Uterus (tissue), 4 donors: ENCODE measurements around the gene MRPL37. TPM values are rescaled to one million over a fixed set of nuclear protein-coding genes. Genes with fewer than 3 reads are reported as not detected.

Source experiments
- DNase-seq, 2 donors: peaks; one replicate each; pipeline ENCODE4 v3.0.0-alpha.2; 2019 to 2020
- H3K27ac ChIP-seq, 2 donors: fragments of 200-600 bp; sonication (generic); 1 replicate in 1 of 2; 2 replicates in 1 of 2; pipeline ENCODE4 v1.5.1; 2016 to 2018
- H3K27me3 ChIP-seq, 2 donors: fragments of 200-600 bp; sonication (generic); one replicate each; pipeline ENCODE4 v1.5.1; 2018 to 2019; ENCODE audit warnings: control low read depth in 1 of 2
- H3K36me3 ChIP-seq, 2 donors: fragments of 200-600 bp; sonication (generic); one replicate each; pipeline ENCODE4 v1.5.1; 2019; ENCODE audit warnings: control low read depth in 1 of 2
- H3K4me1 ChIP-seq, 2 donors: fragments of 200-600 bp; sonication (generic); one replicate each; pipeline ENCODE4 v1.5.1; 2018 to 2019; ENCODE audit warnings: control low read depth in 1 of 2
- H3K4me3 ChIP-seq, 2 donors: fragments of 200-600 bp; sonication (generic); 1 replicate in 1 of 2; 2 replicates in 1 of 2; pipeline ENCODE4 v1.5.1; 2018 to 2019; ENCODE audit warnings: mild to moderate bottlenecking in 1 of 2
- H3K9me3 ChIP-seq, 2 donors: fragments of 200-600 bp; sonication (generic); one replicate each; pipeline ENCODE4 v1.5.1; 2019; ENCODE audit warnings: control low read depth in 1 of 2
- CTCF ChIP-seq, 4 experiments: fragments of 200-600 bp in 2 of 4; fragments of 450-650 bp in 2 of 4; sonication (generic) in 2 of 4; IDR thresholded peaks; one replicate each; pipeline ENCODE4 v1.5.1; 2016 to 2019; ENCODE audit warnings: antibody characterized with exemption in 4 of 4, mild to moderate bottlenecking in 2 of 4, moderate library complexity in 1 of 4
- POLR2A ChIP-seq, 2 donors: fragments of 450-650 bp; IDR thresholded peaks; one replicate each; pipeline ENCODE4 v1.6.1; 2016; ENCODE audit warnings: antibody characterized with exemption in 2 of 2, mild to moderate bottlenecking in 1 of 2, moderate library complexity in 1 of 2
- intact Hi-C: fragments of 100-400 bp; cut with DNase I; formaldehyde crosslinking; loops from one replicate; pipeline ENCODE4 v1.15.1; 2023; ENCODE audit warnings: low total_unique reads
- total RNA-seq, 4 donors: library from RNA; depleted of rRNA in 3 of 4; stranded (reverse); fragments of >200 nt in 3 of 4; gene quantifications; one replicate each; pipeline versions ENCODE4 v1.1.0 to v1.2.4, GENCODE V29; 2014 to 2023
- donor health status: DM: yes; HTN: yes; CAD: no.

The MRPL37 gene
- total RNA-seq, 4 donors from 2014 or later: 4.4 to 52.9 (median 39.0) TPM

- DNase-seq: no peak
- H3K27me3 ChIP-seq: no peaks in the 10 kb centered on the region
- no peak overlapping the region for H3K4me3 ChIP-seq
- TF ChIP-seq POLR2A (IDR thresholded peaks at IDR 0.05): no peak
- no peak for TF ChIP-seq CTCF (IDR thresholded peaks at IDR 0.05)
- no peaks in the 10 kb centered on the region for H3K4me1 ChIP-seq
- intact Hi-C loops: no loop called here
- no peak overlapping the region for H3K27ac ChIP-seq
- no peaks in the 10 kb centered on the region for H3K36me3 ChIP-seq
- no peaks in the 10 kb centered on the region for H3K9me3 ChIP-seq
Measured at GRCh38 chr1:54172614-54173599, 27.1 kb upstream of the MRPL37 start.

- Histone ChIP-seq H3K9me3 (no peaks in the 10 kb centered on the region), H3K27ac (no peak overlapping the region), H3K36me3 (no peaks in the 10 kb centered on the region), H3K27me3 (no peaks in the 10 kb centered on the region), H3K4me1 (no peaks in the 10 kb centered on the region), H3K4me3 (no peak overlapping the region)
- intact Hi-C loops: no loop called here
- DNase-seq: no peak
- TF ChIP-seq POLR2A (IDR thresholded peaks at IDR 0.05) (no peak), CTCF (IDR thresholded peaks at IDR 0.05) (no peak)
Measured at GRCh38 chr1:54173681-54174080, 26.3 kb upstream of the MRPL37 start.

GRCh38 chr1:54174106-54174505, 25.9 kb upstream of the MRPL37 start:
- no peaks in the 10 kb centered on the region for H3K36me3 ChIP-seq
- TF ChIP-seq CTCF (IDR thresholded peaks at IDR 0.05): no peak
- TF ChIP-seq POLR2A (IDR thresholded peaks at IDR 0.05): no peak
- H3K4me1 ChIP-seq: no peaks in the 10 kb centered on the region
- DNase-seq: no peak
- H3K27ac ChIP-seq: no peak overlapping the region
- H3K9me3 ChIP-seq: no peaks in the 10 kb centered on the region
- intact Hi-C loops: no loop called here
- H3K27me3 ChIP-seq: no peaks in the 10 kb centered on the region
- H3K4me3 ChIP-seq: no peak overlapping the region

GRCh38 chr1:54176621-54177327, 23.2 kb upstream of the MRPL37 start:
- TF ChIP-seq CTCF (IDR thresholded peaks at IDR 0.05): no peak
- TF ChIP-seq POLR2A (IDR thresholded peaks at IDR 0.05): no peak

GRCh38 chr1:54177726-54178125, 22.2 kb upstream of the MRPL37 start:
- Histone ChIP-seq H3K4me1 (no peaks in the 10 kb centered on the region), H3K27me3 (no peaks in the 10 kb centered on the region), H3K36me3 (no peaks in the 10 kb centered on the region), H3K4me3 (no peak overlapping the region), H3K27ac (no peak overlapping the region), H3K9me3 (no peaks in the 10 kb centered on the region)
- intact Hi-C loops: no loop called here
- TF ChIP-seq CTCF (IDR thresholded peaks at IDR 0.05) (no peak), POLR2A (IDR thresholded peaks at IDR 0.05) (no peak)
- DNase-seq: no peak

More at GRCh38 chr1:54176621-54177327, 23.2 kb upstream of the MRPL37 start:
- Histone ChIP-seq H3K9me3 (no peaks in the 10 kb centered on the region), H3K27ac (no peak overlapping the region), H3K36me3 (no peaks in the 10 kb centered on the region), H3K4me3 (no peak overlapping the region), H3K27me3 (no peaks in the 10 kb centered on the region), H3K4me1 (no peaks in the 10 kb centered on the region)
- DNase-seq: no peak
- intact Hi-C loops: no loop called here
